ENCODE data around the gene SLC6A5. TPM values are rescaled to one million over a fixed set of nuclear protein-coding genes. Genes with fewer than 3 reads are reported as not detected.
"Not testable (repeated sequence)": the region's sequence is repeated elsewhere in the genome, so short reads cannot be mapped to it uniquely, and the experiment has no call there.

The SLC6A5 gene
- total RNA-seq, 1 experiment from 2014 or later, result not detected

GRCh38 chr11:20564846-20565635, 34.4 kb upstream of the SLC6A5 start:
- Histone ChIP-seq H4K20me1 (ENCODE audit: insufficient read depth) (no peaks in the 10 kb centered on the region), H3K9ac (ENCODE audit: low read length) (no peak overlapping the region), H3K79me2 (ENCODE audit: insufficient read depth, low read length) (no peaks in the 10 kb centered on the region), H3K4me3 (replicated peaks in 1 of 2; ENCODE audit: low read depth in 1 of 2, low read length in 2 of 2) (no peak overlapping the region), H3K4me2 (ENCODE audit: low read length) (no peak overlapping the region), H3K27me3 (ENCODE audit: insufficient read depth, low read length) (peaks cover 37% of the 10 kb centered on the region), H3K27ac (ENCODE audit: low read depth, low read length) (no peak overlapping the region), H3K9me3 (ENCODE audit: control insufficient read depth in 1 of 2, insufficient read depth in 1 of 2, low read depth in 1 of 2, low read length in 2 of 2) (no peaks in the 10 kb centered on the region), H3K36me3 (ENCODE audit: control insufficient read depth in 1 of 2, insufficient read depth in 2 of 2, low read length in 2 of 2) (no peaks in the 10 kb centered on the region), H2AFZ (ENCODE audit: low read depth, low read length, poor library complexity, severe bottlenecking) (no peak overlapping the region), H3K4me1 (ENCODE audit: control insufficient read depth in 1 of 2, insufficient read depth in 2 of 2, low read length in 2 of 2) (no peaks in the 10 kb centered on the region), H3K9me2 (ENCODE audit: insufficient read depth) (no peaks in the 10 kb centered on the region)
- ATAC-seq, result no peak
- no peak for DNase-seq (ENCODE audit: low read depth, low spot score)
- no TSS peak for BruUV-seq (replicated peaks)
- intact Hi-C loops (cut with micrococcal nuclease), result no loop called here
- RAD21 ChIA-PET (ENCODE audit: low non-redundant PET in 1 of 2, low total read pairs in 2 of 2, uncharacterized antibody in 2 of 2, unreplicated experiment in 2 of 2), result no interaction called here
- CTCF ChIA-PET, result no interaction called here
- TF ChIP-seq, protein P1, sequence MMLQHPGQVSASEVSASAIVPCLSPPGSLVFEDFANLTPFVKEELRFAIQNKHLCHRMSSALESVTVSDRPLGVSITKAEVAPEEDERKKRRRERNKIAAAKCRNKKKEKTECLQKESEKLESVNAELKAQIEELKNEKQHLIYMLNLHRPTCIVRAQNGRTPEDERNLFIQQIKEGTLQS (IDR thresholded peaks at IDR 0.05), result no peak
- TF ChIP-seq FOSL1 (IDR thresholded peaks at IDR 0.05; ENCODE audit: low read depth), result no peak
- TF ChIP-seq ZFX (IDR thresholded peaks at IDR 0.05), result no peak
- TF ChIP-seq SRF (IDR thresholded peaks at IDR 0.05; ENCODE audit: low read depth), result no peak
- no peak for TF ChIP-seq YY1 (IDR thresholded peaks at IDR 0.05; ENCODE audit: extremely low read depth, insufficient replicate concordance, low read depth, low read length)
- no peak for TF ChIP-seq ZBTB33 (IDR thresholded peaks at IDR 0.05; ENCODE audit: extremely low read depth, insufficient replicate concordance, low read length)
- TF ChIP-seq EZH2 (IDR thresholded peaks at IDR 0.05), result no peak
- TF ChIP-seq, protein P2, sequence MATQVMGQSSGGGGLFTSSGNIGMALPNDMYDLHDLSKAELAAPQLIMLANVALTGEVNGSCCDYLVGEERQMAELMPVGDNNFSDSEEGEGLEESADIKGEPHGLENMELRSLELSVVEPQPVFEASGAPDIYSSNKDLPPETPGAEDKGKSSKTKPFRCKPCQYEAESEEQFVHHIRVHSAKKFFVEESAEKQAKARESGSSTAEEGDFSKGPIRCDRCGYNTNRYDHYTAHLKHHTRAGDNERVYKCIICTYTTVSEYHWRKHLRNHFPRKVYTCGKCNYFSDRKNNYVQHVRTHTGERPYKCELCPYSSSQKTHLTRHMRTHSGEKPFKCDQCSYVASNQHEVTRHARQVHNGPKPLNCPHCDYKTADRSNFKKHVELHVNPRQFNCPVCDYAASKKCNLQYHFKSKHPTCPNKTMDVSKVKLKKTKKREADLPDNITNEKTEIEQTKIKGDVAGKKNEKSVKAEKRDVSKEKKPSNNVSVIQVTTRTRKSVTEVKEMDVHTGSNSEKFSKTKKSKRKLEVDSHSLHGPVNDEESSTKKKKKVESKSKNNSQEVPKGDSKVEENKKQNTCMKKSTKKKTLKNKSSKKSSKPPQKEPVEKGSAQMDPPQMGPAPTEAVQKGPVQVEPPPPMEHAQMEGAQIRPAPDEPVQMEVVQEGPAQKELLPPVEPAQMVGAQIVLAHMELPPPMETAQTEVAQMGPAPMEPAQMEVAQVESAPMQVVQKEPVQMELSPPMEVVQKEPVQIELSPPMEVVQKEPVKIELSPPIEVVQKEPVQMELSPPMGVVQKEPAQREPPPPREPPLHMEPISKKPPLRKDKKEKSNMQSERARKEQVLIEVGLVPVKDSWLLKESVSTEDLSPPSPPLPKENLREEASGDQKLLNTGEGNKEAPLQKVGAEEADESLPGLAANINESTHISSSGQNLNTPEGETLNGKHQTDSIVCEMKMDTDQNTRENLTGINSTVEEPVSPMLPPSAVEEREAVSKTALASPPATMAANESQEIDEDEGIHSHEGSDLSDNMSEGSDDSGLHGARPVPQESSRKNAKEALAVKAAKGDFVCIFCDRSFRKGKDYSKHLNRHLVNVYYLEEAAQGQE (IDR thresholded peaks at IDR 0.05; ENCODE audit: low read depth), result no peak
- TF ChIP-seq TCF7L2 (IDR thresholded peaks at IDR 0.05; ENCODE audit: borderline replicate concordance, extremely low read depth, insufficient read depth, insufficient read length), result no peak
- no peak for TF ChIP-seq SIN3A (IDR thresholded peaks at IDR 0.05; ENCODE audit: low read depth)
- POLR2A ChIA-PET, result no interaction called here

- H3K4me2 ChIP-seq (ENCODE audit: low read length); POLR2A ChIA-PET; H3K79me2 ChIP-seq (ENCODE audit: insufficient read depth, low read length); ATAC-seq; DNase-seq (ENCODE audit: low read depth, low spot score); H3K4me1 ChIP-seq (ENCODE audit: control insufficient read depth in 1 of 2, insufficient read depth in 2 of 2, low read length in 2 of 2); H3K36me3 ChIP-seq (ENCODE audit: control insufficient read depth in 1 of 2, insufficient read depth in 2 of 2, low read length in 2 of 2); H3K9ac ChIP-seq (ENCODE audit: low read length); H3K9me2 ChIP-seq (ENCODE audit: insufficient read depth); RAD21 ChIA-PET (ENCODE audit: low non-redundant PET in 1 of 2, low total read pairs in 2 of 2, uncharacterized antibody in 2 of 2, unreplicated experiment in 2 of 2); H3K9me3 ChIP-seq (ENCODE audit: control insufficient read depth in 1 of 2, insufficient read depth in 1 of 2, low read depth in 1 of 2, low read length in 2 of 2); H4K20me1 ChIP-seq (ENCODE audit: insufficient read depth); H3K27ac ChIP-seq (ENCODE audit: low read depth, low read length); H3K4me3 ChIP-seq (replicated peaks in 1 of 2; ENCODE audit: low read depth in 1 of 2, low read length in 2 of 2); BruUV-seq (replicated peaks); H2AFZ ChIP-seq (ENCODE audit: low read depth, low read length, poor library complexity, severe bottlenecking); intact Hi-C loops (cut with micrococcal nuclease); CTCF ChIA-PET: not testable (repeated sequence)
- peaks cover 27% of the 10 kb centered on the region for H3K27me3 ChIP-seq (ENCODE audit: insufficient read depth, low read length)
These were observed 33.3 kb upstream of the SLC6A5 start for GRCh38 chr11:20566115-20566514.

Data from HCT116 (cell line).